GM21576 (cell line): ENCODE data around the gene WNT1.

ENCODE experiments used
- ATAC-seq: cut with Tn5 transposase; IDR thresholded peaks from one replicate; pipeline ENCODE4 v1.9.1; 2021; ENCODE audit warnings: mild to moderate bottlenecking, moderate library complexity; ENCODE audit not compliant: unreplicated experiment

WNT1 gene

GRCh38 chr12:48960834-48961233 is 17.3 kb upstream of the WNT1 start:
- no peak for ATAC-seq

GRCh38 chr12:48961331-48961730 is 16.8 kb upstream of the WNT1 start:
- ATAC-seq = no peak

- no peak for ATAC-seq
These were observed 16.3 kb upstream of the WNT1 start for GRCh38 chr12:48961801-48962200.

- ATAC-seq = no peak
These were observed 12.8 kb upstream of the WNT1 start for GRCh38 chr12:48965298-48965838.

- no peak for ATAC-seq
These were observed 11.8 kb upstream of the WNT1 start for GRCh38 chr12:48966177-48966895.

- ATAC-seq = no peak
These were observed 10.1 kb upstream of the WNT1 start for GRCh38 chr12:48967991-48968390.

- ATAC-seq = no peak
These were observed 9.7 kb upstream of the WNT1 start for GRCh38 chr12:48968467-48968866.

- ATAC-seq = no peak
These were observed 8.9 kb upstream of the WNT1 start for GRCh38 chr12:48969160-48969771.

- ATAC-seq = no peak
These were observed 8.1 kb upstream of the WNT1 start for GRCh38 chr12:48969833-48970701.

GRCh38 chr12:48970702-48971334 is 7.3 kb upstream of the WNT1 start:
- no peak for ATAC-seq

- no peak for ATAC-seq
These were observed 5.7 kb upstream of the WNT1 start for GRCh38 chr12:48972213-48972951.

- no peak for ATAC-seq
These were observed 5.1 kb upstream of the WNT1 start for GRCh38 chr12:48972952-48973483.

GRCh38 chr12:48973531-48973930 is 4.6 kb upstream of the WNT1 start:
- no peak for ATAC-seq

- no peak for ATAC-seq
These were observed 4.0 kb upstream of the WNT1 start for GRCh38 chr12:48973941-48974673.

- no peak for ATAC-seq
These were observed 536 bp upstream of the WNT1 start for GRCh38 chr12:48977290-48978281.

- ATAC-seq = no peak
These were observed 849 bp downstream of the WNT1 start for GRCh38 chr12:48978741-48979601.
